Mucosa of descending colon (tissue), 3 donors: ENCODE results near the gene ZNF236. TPM values are rescaled to one million over a fixed set of nuclear protein-coding genes. Genes with fewer than 3 reads are reported as not detected.

ENCODE experiments used
- ATAC-seq: fragments of 200-7000 bp; cut with Tn5 transposase; one replicate; pipeline ENCODE4 v1.9.1; 2020; ENCODE audit warnings: mild to moderate bottlenecking, moderate library complexity
- DNase-seq, 3 donors: peaks; one replicate each; pipeline ENCODE4 v3.0.0-alpha.2; 2020
- H3K36me3 ChIP-seq: fragments of 200-600 bp; one replicate; pipeline ENCODE4 v1.8.0; 2021; ENCODE audit warnings: low read depth, mild to moderate bottlenecking
- H3K4me1 ChIP-seq: fragments of 200-600 bp; one replicate; pipeline ENCODE4 v1.8.0; 2021; ENCODE audit warnings: low read depth, mild to moderate bottlenecking
- H3K4me3 ChIP-seq: fragments of 200-600 bp; one replicate; pipeline ENCODE4 v1.8.0; 2021; ENCODE audit warnings: mild to moderate bottlenecking
- H3K9me3 ChIP-seq: fragments of 200-600 bp; one replicate; pipeline ENCODE4 v1.8.0; 2021; ENCODE audit warnings: mild to moderate bottlenecking
- intact Hi-C, 2 donors: fragments of 100-400 bp; cut with DNase I in 1 of 2; cut with micrococcal nuclease in 1 of 2; formaldehyde crosslinking; loops; one replicate each; pipeline versions ENCODE4 v1.11.0 to v1.11.1; 2022; cut with DNase I, micrococcal nuclease
- total RNA-seq, 3 donors: library from RNA; stranded (reverse); fragmentation: NEBNext Ultra II Directional in 2 of 3; extraction: Animal tissue kit (Norgen Biotek cat#: 25700) in 2 of 3; gene quantifications; one replicate each; pipeline versions ENCODE4 v1.2.1 to v1.2.4, GENCODE V29; 2021 to 2023
- TF ChIP-seq, protein P1 (sequence below): fragments of 200-600 bp; IDR thresholded peaks from one replicate; pipeline ENCODE4 v1.8.0; 2022; ENCODE audit warnings: antibody characterized with exemption, mild to moderate bottlenecking
- donor health status: DM: no; HTN: no; CAD: no; lungs with moderate emphysema.
- donor health status: DM: no; HTN: no; CAD: no.
- donor health status: DM: no; HTN: yes; CAD: no.

ZNF236 gene
- total RNA-seq, 3 donors from 2014 or later, result 14.8 to 27.9 (median 15.5) TPM

DNA sequence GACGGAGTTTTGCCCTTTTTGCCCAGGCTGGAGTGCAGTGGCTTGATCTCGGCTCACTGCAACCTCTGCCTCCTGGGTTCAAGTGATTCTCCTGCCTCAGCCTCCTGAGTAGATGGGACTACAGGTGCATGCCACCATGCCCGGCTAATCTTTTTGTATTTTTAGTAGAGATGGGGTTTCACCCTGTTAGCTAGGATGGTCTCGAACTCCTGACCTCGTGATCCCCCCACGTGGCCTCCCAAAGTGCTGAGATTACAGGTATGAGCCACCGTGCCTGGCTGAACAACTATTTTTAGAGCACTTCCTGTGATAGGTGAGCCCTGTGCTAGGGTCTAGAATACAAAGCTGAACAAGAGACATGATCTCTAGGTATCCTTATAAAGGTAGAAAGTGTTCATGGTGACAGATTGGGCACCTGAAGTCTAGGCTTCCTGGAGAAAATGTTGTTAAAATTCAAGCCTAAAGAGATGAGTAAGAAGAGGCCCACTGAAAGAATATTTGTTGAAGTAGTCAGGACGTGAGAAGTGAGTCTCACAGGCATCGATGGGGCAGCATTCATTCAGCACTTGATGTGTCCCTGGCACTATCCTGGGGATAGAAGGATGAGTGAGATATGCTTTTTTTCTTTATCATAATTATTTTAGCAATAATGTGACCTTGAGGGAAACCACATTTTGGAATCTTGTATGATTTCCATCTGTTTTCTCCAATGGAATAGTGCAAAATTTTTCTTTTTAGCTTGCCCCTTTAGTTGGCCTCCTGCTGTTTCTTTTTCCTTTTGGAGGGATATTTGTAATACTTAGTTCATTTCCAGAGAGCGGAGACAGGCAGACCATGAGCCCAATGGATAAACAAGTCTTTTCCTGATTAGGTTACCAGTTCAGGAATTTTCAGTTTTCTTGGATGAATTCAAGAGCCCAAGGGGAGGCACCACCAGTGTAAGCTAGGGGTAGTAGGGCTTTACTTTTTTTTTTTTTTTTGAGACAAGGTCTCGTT, 5.1 kb downstream of the ZNF236 start:
- Histone ChIP-seq H3K9me3 (no peaks in the 10 kb centered on the region), H3K36me3 (no peaks in the 10 kb centered on the region), H3K4me3 (no peak overlapping the region), H3K4me1 (peaks cover 3% of the 10 kb centered on the region)
- intact Hi-C loops, result no loop called here
- no peak for ATAC-seq
- DNase-seq, result no peak
- TF ChIP-seq, protein P1, sequence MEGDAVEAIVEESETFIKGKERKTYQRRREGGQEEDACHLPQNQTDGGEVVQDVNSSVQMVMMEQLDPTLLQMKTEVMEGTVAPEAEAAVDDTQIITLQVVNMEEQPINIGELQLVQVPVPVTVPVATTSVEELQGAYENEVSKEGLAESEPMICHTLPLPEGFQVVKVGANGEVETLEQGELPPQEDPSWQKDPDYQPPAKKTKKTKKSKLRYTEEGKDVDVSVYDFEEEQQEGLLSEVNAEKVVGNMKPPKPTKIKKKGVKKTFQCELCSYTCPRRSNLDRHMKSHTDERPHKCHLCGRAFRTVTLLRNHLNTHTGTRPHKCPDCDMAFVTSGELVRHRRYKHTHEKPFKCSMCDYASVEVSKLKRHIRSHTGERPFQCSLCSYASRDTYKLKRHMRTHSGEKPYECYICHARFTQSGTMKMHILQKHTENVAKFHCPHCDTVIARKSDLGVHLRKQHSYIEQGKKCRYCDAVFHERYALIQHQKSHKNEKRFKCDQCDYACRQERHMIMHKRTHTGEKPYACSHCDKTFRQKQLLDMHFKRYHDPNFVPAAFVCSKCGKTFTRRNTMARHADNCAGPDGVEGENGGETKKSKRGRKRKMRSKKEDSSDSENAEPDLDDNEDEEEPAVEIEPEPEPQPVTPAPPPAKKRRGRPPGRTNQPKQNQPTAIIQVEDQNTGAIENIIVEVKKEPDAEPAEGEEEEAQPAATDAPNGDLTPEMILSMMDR, result no peak

DNA sequence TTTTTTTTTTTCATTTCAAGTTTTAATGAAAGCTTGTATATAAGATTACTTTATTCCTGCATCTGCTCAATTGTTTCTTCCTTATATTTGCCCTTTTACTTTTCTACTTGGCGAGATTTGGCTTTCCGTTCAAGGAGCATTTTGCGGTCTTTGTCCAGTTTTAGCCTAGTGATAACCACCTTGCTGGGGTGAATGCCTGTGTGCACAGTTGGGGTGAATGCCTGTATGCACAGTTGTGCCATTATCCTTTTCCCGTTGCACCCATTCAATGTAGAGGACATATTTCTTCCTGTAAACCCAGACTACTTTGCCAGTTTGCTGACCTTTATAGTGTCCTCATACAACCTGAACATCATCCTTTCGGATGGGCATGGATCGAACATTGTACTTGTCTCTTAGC, 12.0 kb downstream of the ZNF236 start:
- no peaks in the 10 kb centered on the region for H3K9me3 ChIP-seq
- H3K36me3 ChIP-seq, result no peaks in the 10 kb centered on the region
- intact Hi-C loops, result no loop called here
- TF ChIP-seq, protein P1, result no peak
- ATAC-seq (no peak), DNase-seq (no peak)
- no peak overlapping the region for H3K4me3 ChIP-seq
- H3K4me1 ChIP-seq, result peaks cover 9% of the 10 kb centered on the region

DNA sequence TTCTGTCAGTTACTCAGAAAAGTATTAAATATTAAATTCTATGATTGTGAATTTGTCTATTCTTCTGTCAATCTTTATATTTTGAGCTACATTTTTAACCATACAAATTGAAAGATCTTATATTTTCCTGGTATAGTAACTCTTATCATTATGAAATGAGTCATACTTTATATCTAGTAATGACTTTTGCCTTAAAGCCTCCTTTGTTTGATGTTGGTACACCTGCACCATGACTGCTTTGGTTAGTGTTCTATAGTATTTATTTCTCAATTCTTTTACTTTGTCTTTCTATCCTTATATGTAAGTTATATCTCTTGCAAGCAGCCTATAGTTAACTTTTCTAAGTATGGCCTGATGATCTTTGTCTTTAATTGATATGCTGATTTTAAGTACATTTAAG, 13.0 kb downstream of the ZNF236 start:
- no peaks in the 10 kb centered on the region for H3K36me3 ChIP-seq
- peak; percentile 81 for ATAC-seq
- TF ChIP-seq, protein P1, result no peak
- DNase-seq, result no peak
- H3K4me3 ChIP-seq, result no peak overlapping the region
- intact Hi-C loops, result no loop called here
- H3K9me3 ChIP-seq, result no peaks in the 10 kb centered on the region
- peaks cover 9% of the 10 kb centered on the region for H3K4me1 ChIP-seq

DNA sequence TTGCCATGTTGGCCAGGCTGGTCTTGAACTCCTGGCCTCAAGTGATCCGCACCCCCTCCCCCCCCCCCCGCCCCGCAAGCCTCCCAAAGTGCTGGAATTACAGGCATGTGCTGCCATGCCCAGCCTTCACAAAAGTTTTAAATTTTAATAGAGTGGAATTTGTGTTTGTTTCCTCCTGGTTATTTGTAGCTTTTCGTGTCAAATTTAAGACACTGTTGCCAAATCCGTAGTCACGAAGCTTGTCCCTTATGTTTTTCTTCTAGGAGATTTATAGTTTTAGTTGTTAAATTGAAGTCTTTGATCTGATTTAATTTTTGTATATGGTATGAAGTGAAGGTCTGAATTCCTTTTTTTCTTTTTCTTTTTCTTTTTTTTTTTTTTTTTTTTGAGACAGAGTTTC, 14.7 kb downstream of the ZNF236 start:
- H3K4me3 ChIP-seq, result no peak overlapping the region
- ATAC-seq, result no peak
- H3K36me3 ChIP-seq, result no peaks in the 10 kb centered on the region
- intact Hi-C loops, result no loop called here
- peaks cover 9% of the 10 kb centered on the region for H3K4me1 ChIP-seq
- TF ChIP-seq, protein P1, result no peak
- DNase-seq, result no peak
- no peaks in the 10 kb centered on the region for H3K9me3 ChIP-seq

DNA sequence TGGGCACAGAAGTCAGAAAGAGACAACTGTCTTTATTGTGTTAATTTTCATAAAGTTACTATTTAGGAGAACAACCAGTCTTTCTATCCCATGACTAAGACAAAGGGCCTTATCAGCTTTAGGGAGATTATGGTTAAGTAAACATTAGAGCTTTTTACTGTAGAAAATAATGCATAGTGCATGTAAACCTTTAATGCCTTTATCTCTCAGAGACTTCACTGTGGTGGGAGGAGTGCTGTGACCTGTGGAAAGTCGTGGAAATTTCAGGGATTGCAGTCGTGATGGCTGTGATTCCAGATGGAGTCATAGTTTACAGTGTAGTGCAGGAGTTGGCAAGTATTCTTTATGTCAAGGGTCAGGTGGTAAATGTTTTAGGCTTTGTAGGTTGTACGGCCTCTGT, 15.8 kb downstream of the ZNF236 start:
- TF ChIP-seq, protein P1, result no peak
- ATAC-seq (peak; percentile 67), DNase-seq (no peak)
- H3K9me3 ChIP-seq, result no peaks in the 10 kb centered on the region
- no peak overlapping the region for H3K4me3 ChIP-seq
- H3K36me3 ChIP-seq, result no peaks in the 10 kb centered on the region
- peaks cover 9% of the 10 kb centered on the region for H3K4me1 ChIP-seq
- intact Hi-C loops, result no loop called here
